GM18520 (cell line): ENCODE measurements around the gene ARSB.
"Not testable (repeated sequence)": the region's sequence is repeated elsewhere in the genome, so short reads cannot be mapped to it uniquely, and the experiment has no call there.

Experiments used
- ATAC-seq: cut with Tn5 transposase; IDR thresholded peaks from one replicate; pipeline ENCODE4 v1.9.1; 2021; ENCODE audit not compliant: unreplicated experiment

ARSB gene

DNA sequence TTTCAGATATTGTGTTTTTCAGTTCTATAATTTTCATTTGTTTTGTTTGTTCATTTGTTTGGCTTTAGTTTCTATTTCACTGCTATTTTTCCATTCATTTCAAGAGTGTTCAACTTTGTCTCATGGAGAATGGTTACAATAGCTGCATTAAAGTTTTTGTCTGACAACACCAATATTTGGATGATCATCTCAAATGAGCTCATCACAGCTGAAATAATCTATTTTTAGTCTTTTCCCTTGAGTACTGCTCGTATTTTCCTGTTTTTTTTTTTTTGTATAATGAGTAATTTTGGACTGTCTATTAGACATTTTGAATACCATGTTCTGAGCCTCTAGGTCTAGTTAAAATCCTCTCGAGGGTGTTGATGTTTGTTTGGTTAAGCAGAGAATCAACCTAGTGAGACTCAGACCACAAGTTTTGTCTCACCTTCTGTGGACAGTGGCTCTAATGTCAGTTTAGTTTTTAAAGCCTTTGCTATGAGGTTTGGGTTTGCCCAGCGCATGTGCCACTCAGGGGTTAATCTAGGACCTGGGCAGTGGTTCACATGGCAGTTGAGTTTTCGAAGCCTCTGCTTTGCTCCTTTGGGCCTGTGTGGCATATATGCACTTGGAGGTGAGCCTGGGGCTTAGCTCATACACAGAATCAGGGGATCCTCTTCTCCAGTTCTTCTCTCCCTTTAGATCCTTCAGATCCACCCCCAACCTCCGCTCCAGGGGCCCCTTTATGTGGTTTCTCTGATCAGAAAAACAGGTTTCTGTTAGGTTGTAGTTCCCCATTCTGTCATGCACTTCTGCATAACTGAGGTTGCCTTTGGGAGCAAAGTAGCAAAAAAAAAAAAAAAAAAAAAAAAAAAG, 79.8 kb downstream of the ARSB start:
- peak; percentile 49 for ATAC-seq

- ATAC-seq, result no peak
Measured at GRCh38 chr5:78903861-78904260, 81.2 kb downstream of the ARSB start.

DNA sequence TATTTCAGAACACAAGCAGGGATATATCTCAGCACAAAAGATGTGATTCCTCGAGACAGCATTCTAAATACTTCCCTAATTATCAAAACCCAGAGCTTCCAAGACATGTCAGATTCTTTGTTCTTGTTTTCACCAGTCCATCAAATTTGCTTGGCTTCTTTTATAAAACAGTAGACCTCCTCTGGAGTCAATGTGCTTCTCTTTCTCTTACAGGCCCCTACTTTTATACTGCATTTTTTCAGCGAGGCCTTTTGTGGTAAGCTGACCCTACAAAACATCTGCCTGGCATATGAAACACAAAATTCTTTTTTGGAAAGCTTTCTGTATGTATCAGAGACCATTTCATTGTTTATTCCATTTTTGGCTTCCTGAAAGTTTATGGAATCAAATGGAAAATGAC, 81.8 kb downstream of the ARSB start:
- ATAC-seq, result no peak

- no peak for ATAC-seq
Measured at GRCh38 chr5:78899922-78900362, 85.2 kb downstream of the ARSB start.

GRCh38 chr5:78896132-78896531, 89.0 kb downstream of the ARSB start:
- ATAC-seq, result no peak

DNA sequence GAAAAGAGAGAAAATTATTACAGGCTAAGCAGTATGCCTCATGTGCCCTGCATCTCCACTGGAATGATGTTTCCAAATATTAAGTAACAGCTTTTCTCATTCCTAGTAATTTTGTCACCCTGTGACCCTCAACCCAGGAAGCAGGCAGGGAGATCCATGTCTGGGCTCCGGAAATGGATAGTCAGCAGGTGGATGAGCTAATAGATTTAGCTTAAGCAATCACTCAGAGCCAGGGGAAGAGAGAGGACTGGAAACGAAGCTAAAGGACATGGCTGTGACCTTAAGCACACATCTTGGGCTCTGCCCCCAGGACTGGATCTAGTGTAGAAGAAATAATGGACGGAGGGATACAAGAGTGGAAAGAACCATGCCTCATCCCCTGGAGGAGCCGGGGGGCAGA, 89.5 kb downstream of the ARSB start:
- no peak for ATAC-seq

DNA sequence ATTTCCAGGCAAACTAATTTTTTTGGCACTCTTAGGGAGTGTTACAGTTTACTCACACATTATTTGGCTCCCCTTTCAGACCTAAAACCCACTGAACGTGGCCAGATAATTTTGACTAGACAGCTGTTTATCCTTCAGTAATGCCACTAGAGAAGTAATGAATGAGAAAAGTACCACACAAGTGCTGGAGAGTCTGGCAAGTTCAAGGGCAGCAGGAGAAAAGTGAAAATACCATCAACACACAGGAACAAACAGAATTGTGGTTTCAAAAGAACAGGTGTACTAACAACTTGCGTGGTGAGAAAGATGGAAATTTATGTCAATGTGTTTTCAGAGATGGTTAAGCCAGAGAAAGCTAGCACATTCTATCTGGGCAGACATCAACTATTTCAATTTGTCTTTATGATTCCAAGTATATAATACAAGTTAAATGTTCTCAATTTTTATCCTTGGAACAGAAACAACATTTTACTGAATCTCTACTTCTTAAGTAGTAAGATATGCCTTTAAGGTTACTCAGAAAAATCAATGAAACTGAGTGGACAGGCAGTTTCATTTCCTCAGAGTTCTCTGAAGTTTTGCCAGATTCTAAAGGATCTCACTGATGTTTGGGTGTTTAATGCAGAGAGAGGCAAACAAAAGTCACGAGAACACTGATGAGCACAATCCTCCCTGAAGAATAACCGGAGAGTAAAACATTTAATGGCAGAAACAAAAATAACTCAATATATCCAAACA, 91.0 kb downstream of the ARSB start:
- no peak for ATAC-seq

- no peak for ATAC-seq
Measured at GRCh38 chr5:78890667-78891379, 94.3 kb downstream of the ARSB start.

DNA sequence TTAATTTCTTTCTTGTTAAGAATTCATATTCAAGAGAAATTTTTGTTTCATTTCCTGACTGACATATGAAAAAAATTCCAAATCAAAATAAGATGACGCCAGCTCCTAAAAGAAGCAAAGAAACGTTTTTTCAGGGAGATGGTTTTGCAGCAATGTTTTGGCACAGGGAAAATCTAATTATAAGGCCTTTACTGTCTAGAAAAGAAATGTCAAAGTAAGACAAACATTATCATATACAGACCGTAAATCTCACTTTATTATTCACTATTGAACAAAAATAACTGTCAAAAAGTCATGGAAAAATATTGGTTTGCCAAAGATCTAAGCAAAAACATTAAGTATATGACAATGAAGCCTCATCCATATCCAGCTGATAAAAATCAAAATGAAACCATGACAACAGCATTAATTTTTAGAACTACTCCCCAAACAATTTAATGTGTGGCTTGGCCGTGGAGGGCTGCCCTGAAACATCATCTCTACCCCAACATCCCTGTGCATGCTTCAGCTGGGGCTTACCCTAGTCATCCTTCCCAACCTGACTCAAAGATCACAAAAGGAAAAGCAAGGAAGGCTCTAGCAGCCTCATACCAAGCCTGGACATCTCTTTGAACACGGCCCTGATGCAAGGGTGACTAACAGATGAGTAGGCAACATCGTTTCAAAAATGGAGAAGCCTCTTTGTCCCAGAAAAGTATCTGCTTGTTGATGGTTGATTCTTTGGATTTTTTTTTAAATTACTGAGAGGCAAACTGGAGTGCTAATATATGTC, 95.6 kb downstream of the ARSB start:
- ATAC-seq, result no peak

DNA sequence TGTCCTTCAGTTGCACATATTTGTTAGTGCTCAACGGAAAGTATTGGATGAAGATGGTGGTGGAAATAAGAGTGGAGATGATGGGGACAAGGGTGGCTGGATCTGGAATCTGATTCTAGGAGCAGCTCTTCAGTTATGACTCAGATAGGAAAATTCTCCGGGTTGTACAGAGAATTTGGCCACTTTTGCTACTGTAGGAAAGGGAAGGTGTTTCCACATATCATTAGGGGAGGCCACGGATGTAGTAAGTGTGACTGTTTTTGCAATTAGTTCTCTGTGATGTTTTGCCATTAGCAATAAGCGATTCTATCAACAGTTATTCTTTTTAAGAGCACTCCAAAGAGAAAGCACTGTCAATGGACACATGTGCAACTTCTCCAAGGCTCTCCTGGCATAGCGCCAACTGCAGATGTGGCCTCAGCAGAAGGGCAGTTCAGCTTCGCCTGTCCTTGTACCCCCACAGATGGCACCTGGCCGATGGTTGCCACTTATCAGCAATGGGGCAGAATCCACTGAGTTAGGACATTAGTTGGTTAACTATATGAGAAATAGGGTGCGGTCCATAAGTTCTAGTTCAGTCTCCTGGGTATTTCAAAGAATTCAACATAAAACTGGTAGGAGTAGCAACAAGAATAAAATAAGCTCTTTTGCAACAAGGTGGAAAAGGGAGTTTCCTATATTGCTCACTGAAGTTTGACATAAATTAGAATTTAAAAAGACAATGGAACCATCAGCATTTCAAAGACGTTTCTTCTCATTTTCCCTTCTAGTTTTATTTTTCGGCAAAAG, 96.3 kb downstream of the ARSB start:
- ATAC-seq, result no peak

DNA sequence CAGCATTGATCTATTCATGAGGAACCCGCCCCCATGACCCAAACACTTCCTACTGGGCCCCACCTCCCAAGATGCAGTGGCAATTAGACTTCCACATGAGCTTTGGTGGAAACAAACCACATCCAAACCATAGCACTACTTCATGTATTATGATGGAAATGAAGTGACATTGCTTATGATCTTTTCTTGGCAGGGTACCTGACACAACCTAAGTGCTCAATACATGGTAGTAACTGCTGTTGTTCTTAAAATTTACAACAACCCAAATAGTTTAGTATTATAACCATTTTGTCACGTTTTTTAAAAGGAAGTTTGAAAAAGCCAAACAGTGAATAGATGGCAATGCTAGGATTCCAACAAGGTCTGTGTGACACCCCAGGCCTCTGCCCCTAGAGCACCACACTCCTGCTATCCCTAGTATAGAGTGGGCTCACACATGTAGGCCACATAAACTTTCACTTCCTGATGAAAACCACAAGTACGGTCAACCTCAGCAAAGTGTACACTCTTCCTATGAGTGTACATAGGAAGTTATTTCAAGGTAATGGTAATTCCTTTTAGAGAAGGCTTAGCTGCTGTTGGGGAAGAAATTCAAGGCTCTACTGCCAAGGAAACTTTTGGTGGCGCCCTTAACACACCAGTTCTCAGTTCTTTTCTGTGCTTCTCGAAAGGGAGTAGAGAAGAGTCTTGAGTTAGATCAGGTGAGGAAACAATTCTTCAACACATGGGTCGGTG, 97.6 kb downstream of the ARSB start:
- peak; percentile 88 for ATAC-seq

- no peak for ATAC-seq
Measured at GRCh38 chr5:78886341-78887230, 98.5 kb downstream of the ARSB start.

DNA sequence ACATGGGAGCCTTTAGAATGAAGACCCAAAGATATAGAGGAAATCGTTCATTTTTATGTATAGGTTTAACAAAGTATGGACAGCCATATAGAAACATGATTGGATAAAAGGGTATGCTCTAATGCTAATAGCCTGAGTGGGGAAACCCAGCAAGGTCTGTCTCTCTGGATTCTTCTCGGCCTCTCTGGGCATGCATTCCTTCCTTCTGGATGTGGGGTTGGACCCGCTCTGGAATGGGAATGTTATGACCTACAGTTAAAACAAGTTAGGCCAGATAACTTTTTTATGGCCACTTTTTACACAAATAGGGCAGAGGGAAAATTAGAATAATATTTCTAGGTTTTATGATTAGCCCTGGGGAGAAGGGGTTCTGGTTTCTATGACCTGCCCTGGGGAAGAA, 103.2 kb downstream of the ARSB start:
- no peak for ATAC-seq

DNA sequence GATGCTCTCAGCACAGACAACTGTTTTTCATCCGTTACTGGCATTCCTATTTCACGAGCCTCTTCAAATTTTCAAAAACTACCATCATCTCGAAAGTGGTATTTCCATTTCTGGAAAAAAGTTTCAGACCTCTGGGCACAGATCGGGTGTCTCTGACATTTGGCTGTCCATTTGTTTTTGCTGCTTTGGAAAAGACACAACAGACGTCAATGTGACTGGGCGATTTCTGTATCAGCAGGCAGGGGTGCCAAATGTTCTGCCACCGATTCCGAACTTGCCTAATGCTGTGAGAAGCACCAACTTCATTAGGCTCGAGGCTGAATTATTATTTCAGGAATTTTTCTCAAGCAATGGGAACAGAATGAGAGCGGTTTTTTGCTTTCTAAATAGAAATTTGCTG, 105.6 kb downstream of the ARSB start:
- no peak for ATAC-seq

GRCh38 chr5:78866076-78866475, 119.0 kb downstream of the ARSB start:
- not testable (repeated sequence) for ATAC-seq

- ATAC-seq, result no peak
Measured at GRCh38 chr5:78858364-78858763, 126.7 kb downstream of the ARSB start.

DNA sequence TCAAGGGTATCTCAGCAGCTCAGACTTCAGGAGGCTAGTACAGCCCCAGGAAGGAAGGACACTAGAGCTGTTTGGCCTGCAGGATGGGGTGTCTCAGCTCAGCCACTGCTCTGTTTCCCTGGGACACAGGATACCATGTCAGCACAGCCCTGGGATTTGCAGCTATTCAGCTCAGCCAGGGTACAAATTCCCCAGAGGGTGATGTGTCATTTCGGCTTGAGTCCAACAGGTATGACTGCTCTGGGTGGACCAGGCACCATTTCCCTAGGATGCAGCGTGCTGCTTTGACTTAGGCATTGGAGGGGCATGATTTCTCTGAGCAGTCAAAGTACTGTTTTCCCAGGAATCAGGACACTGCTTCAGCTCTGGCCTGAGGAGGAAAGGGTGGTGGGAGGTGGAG, 130.1 kb downstream of the ARSB start:
- ATAC-seq, result no peak

GRCh38 chr5:78851891-78852290, 133.2 kb downstream of the ARSB start:
- ATAC-seq, result not testable (repeated sequence)
